ENCODE results near the gene NCF4. TPM values are rescaled to one million over a fixed set of nuclear protein-coding genes. Genes with fewer than 3 reads are reported as not detected.

NCF4 gene
- total RNA-seq, 4 donors from 2014 or later: 2.1 to 15.1 (median 8.4) TPM

GRCh38 chr22:36874309-36874696 lies 13.5 kb downstream of the NCF4 start:
- Histone ChIP-seq H3K36me3 (no peaks in the 10 kb centered on the region), H3K4me3 (no peak overlapping the region), H3K9me3 (no peaks in the 10 kb centered on the region), H3K27ac (peak overlapping the region; percentile 75 to 87 (median 78)), H3K27me3 (peaks cover 0 to 32% (median 0%) of the 10 kb centered on the region in 4 donors), H3K4me1 (peaks cover 13 to 51% (median 32%) of the 10 kb centered on the region in 3 donors)
- WGBS, 2 donors: 40 to 45% methylated on average over 2 of the region's 2 CpGs
- intact Hi-C loops (cut with DNase I): loop anchor here (5.0 kb wide), 1 partner anchor 98 kb away; no protein-coding TSS in a partner anchor
- DNase-seq: no peak
- no peak for TF ChIP-seq CTCF (IDR thresholded peaks at IDR 0.05)
- no peak for TF ChIP-seq POLR2A (IDR thresholded peaks at IDR 0.05)

- Histone ChIP-seq H3K9me3 (no peaks in the 10 kb centered on the region), H3K36me3 (no peaks in the 10 kb centered on the region), H3K27me3 (peaks cover 0 to 31% (median 0%) of the 10 kb centered on the region in 4 donors), H3K4me1 (peaks cover 12 to 47% (median 31%) of the 10 kb centered on the region in 3 donors), H3K4me3 (no peak overlapping the region), H3K27ac (peak overlapping the region; percentile 75 to 87 (median 78))
- no peak for DNase-seq
- TF ChIP-seq CTCF (IDR thresholded peaks at IDR 0.05) (no peak), POLR2A (IDR thresholded peaks at IDR 0.05) (no peak)
- WGBS, 2 donors: 61 to 73% methylated on average over 9 of the region's 9 CpGs
- intact Hi-C loops (cut with DNase I): loop anchor here (5.0 kb wide), 1 partner anchor 98 kb away; no protein-coding TSS in a partner anchor
Observed at GRCh38 chr22:36874736-36875135, 13.9 kb downstream of the NCF4 start.

- Histone ChIP-seq H3K36me3 (no peaks in the 10 kb centered on the region), H3K27me3 (peaks cover 0 to 27% (median 0%) of the 10 kb centered on the region in 4 donors), H3K4me3 (no peak overlapping the region), H3K4me1 (peaks cover 8 to 37% (median 27%) of the 10 kb centered on the region in 3 donors), H3K9me3 (no peaks in the 10 kb centered on the region), H3K27ac (no peak overlapping the region)
- intact Hi-C loops (cut with DNase I): no loop called here
- WGBS, 2 donors: 89 to 94% methylated on average over 4 of the region's 6 CpGs
- no peak for DNase-seq
- TF ChIP-seq POLR2A (IDR thresholded peaks at IDR 0.05) (no peak), CTCF (IDR thresholded peaks at IDR 0.05) (no peak)
Observed at GRCh38 chr22:36875741-36876140, 14.9 kb downstream of the NCF4 start.

- no peak for DNase-seq
- no peak for TF ChIP-seq POLR2A (IDR thresholded peaks at IDR 0.05)
- no peak for TF ChIP-seq CTCF (IDR thresholded peaks at IDR 0.05)
- Histone ChIP-seq H3K4me1 (peaks cover 0 to 3% (median under 1%) of the 10 kb centered on the region in 3 donors), H3K9me3 (peaks cover 0 to 21% (median 7%) of the 10 kb centered on the region in 3 donors), H3K4me3 (no peak overlapping the region), H3K27me3 (peaks cover 0 to 20% (median 0%) of the 10 kb centered on the region in 4 donors), H3K36me3 (no peaks in the 10 kb centered on the region), H3K27ac (no peak overlapping the region)
- intact Hi-C loops (cut with DNase I): no loop called here
- 77% methylated on average over 7 of the region's 7 CpGs for WGBS, 2 donors
Observed at GRCh38 chr22:36879775-36880174, 19.0 kb downstream of the NCF4 start.

- DNase-seq: no peak
- peaks cover 0 to 21% (median 7%) of the 10 kb centered on the region in 3 donors for H3K9me3 ChIP-seq
- no peak for TF ChIP-seq POLR2A (IDR thresholded peaks at IDR 0.05)
- TF ChIP-seq CTCF (IDR thresholded peaks at IDR 0.05): no peak
- WGBS, 2 donors: 48 to 50% methylated on average over 1 of the region's 1 CpG
- no peak overlapping the region for H3K4me3 ChIP-seq
- peaks cover 0 to 20% (median 0%) of the 10 kb centered on the region in 4 donors for H3K27me3 ChIP-seq
- no peaks in the 10 kb centered on the region for H3K36me3 ChIP-seq
- intact Hi-C loops (cut with DNase I): no loop called here
- no peak overlapping the region for H3K27ac ChIP-seq
- H3K4me1 ChIP-seq: peaks cover 0 to 4% (median 0%) of the 10 kb centered on the region in 3 donors
Observed at GRCh38 chr22:36881504-36882245, 20.9 kb downstream of the NCF4 start.

Measured in esophagus squamous epithelium (tissue), 5 donors.